Endothelial cell (in vitro differentiated cells): ENCODE results near the gene SCYGR1. TPM values are rescaled to one million over a fixed set of nuclear protein-coding genes. Genes with fewer than 3 reads are reported as not detected.

Source experiments
- DNase-seq: peaks from one replicate; pipeline ENCODE4 v3.0.0; 2021; ENCODE audit warnings: low spot score
- H3K27ac Mint-ChIP-seq: one replicate; pipeline ENCODE4 v1.8.0; 2021; ENCODE audit warnings: mixed read lengths, inconsistent platforms; ENCODE audit not compliant: unreplicated experiment
- H3K27me3 Mint-ChIP-seq: one replicate; pipeline ENCODE4 v1.8.0; 2021; ENCODE audit warnings: mild to moderate bottlenecking, moderate library complexity, mixed read lengths, inconsistent platforms; ENCODE audit not compliant: unreplicated experiment
- H3K36me3 Mint-ChIP-seq: one replicate; pipeline ENCODE4 v1.8.0; 2021; ENCODE audit warnings: mild to moderate bottlenecking, low read depth, mixed read lengths, inconsistent platforms; ENCODE audit not compliant: unreplicated experiment
- H3K4me1 Mint-ChIP-seq: one replicate; pipeline ENCODE4 v1.8.0; 2021; ENCODE audit warnings: mild to moderate bottlenecking, mixed read lengths, inconsistent platforms; ENCODE audit not compliant: unreplicated experiment
- H3K4me3 Mint-ChIP-seq: one replicate; pipeline ENCODE4 v1.8.0; 2021; ENCODE audit warnings: mild to moderate bottlenecking, mixed read lengths, inconsistent platforms; ENCODE audit not compliant: unreplicated experiment
- H3K9me3 Mint-ChIP-seq: one replicate; pipeline ENCODE4 v1.8.0; 2021; ENCODE audit warnings: mixed read lengths, inconsistent platforms; ENCODE audit not compliant: unreplicated experiment
- total RNA-seq: library from RNA; stranded (reverse); fragmentation: NEBNext Ultra II Directional; extraction: Animal tissue kit (Norgen Biotek cat#: 25700); gene quantifications from one replicate; pipeline ENCODE4 v1.2.1, GENCODE V29; 2021; ENCODE audit not compliant: unreplicated experiment
- TF ChIP-seq, protein P1 (sequence below): fragments of 200-600 bp; sonication (generic); IDR thresholded peaks from one replicate; pipeline ENCODE4 v1.5.0; 2021; ENCODE audit warnings: antibody characterized with exemption; ENCODE audit not compliant: unreplicated experiment

The SCYGR1 gene
- total RNA-seq, 1 donor from 2014 or later, result not detected

GRCh38 chr2:227423656-227424499, 36.1 kb upstream of the SCYGR1 start:
- no peaks in the 10 kb centered on the region for H3K36me3 Mint-ChIP-seq
- no peak overlapping the region for H3K27ac Mint-ChIP-seq
- H3K9me3 Mint-ChIP-seq, result no peaks in the 10 kb centered on the region
- peaks cover 5% of the 10 kb centered on the region for H3K27me3 Mint-ChIP-seq
- TF ChIP-seq, protein P1, sequence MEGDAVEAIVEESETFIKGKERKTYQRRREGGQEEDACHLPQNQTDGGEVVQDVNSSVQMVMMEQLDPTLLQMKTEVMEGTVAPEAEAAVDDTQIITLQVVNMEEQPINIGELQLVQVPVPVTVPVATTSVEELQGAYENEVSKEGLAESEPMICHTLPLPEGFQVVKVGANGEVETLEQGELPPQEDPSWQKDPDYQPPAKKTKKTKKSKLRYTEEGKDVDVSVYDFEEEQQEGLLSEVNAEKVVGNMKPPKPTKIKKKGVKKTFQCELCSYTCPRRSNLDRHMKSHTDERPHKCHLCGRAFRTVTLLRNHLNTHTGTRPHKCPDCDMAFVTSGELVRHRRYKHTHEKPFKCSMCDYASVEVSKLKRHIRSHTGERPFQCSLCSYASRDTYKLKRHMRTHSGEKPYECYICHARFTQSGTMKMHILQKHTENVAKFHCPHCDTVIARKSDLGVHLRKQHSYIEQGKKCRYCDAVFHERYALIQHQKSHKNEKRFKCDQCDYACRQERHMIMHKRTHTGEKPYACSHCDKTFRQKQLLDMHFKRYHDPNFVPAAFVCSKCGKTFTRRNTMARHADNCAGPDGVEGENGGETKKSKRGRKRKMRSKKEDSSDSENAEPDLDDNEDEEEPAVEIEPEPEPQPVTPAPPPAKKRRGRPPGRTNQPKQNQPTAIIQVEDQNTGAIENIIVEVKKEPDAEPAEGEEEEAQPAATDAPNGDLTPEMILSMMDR, result no peak
- no peaks in the 10 kb centered on the region for H3K4me1 Mint-ChIP-seq
- no peak for DNase-seq
- H3K4me3 Mint-ChIP-seq, result no peak overlapping the region

DNA sequence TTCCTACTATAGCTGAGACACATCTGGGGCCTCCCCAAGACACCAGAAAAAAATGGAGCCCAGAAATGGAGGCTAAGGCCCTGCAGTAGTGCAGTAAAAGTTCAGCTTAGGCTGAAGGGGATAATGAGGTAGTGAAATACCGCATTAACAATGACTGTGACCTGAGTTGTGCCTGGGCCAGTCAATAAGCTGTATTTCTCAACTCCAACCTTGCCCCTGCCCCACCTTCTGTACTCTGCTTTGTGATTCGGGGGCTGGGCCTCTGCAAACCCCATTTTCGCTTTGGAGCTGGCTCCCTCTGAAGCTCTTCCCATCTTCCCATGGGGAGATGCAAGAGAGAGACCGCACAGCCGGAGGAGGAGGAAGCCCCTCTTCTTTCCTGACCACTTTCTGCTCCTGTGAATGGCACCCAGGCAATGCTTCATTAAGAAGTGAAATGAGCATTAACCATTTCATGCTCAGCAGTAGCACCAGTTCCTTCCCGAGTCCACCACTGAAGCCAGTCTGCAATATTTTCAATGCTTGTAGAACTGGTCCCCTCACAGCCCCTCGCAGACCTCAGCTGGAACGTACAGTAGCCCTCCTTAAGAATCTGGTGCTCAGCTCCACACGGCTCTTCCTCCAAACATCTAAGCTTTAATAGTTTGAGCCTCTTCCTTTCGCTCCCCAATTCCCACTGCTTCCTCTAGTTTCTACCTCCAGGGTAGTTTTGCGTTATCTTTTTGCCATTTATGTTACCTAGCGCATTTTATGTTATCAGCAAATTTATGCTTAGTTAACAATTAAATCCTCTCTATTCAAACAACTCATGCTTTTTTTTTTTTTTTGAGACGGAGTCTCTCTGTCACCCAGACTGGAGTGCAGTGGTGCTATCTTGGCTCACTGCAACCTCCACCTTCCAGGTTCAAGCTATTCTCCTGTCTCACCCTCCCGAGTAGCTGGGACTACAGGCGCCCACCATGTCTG, 32.6 kb upstream of the SCYGR1 start:
- Mint-ChIP-seq H3K9me3 (no peaks in the 10 kb centered on the region), H3K4me1 (no peaks in the 10 kb centered on the region), H3K4me3 (no peak overlapping the region), H3K36me3 (no peaks in the 10 kb centered on the region), H3K27ac (no peak overlapping the region), H3K27me3 (peaks cover 5% of the 10 kb centered on the region)
- no peak for DNase-seq
- TF ChIP-seq, protein P1, result no peak

DNA sequence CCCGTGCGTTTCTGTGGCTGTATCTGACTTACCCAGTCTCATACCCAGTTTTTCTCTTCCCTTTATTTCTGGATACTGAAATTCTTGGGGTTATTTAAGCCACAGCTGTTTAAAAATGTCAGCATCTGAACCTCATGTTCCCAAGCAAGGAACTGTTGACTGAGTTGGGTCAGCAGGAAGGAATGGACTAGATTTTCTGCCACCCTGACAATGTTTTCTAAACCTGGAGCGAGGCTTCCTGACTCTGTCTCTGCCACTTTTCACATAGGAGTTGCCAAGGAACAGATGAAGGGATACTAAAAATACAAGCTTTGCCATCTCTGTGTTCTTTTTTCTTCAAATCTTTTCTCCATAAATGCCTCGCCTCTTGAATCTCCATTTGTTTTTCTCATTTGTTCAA, 29.0 kb upstream of the SCYGR1 start:
- Mint-ChIP-seq H3K27ac (no peak overlapping the region), H3K36me3 (no peaks in the 10 kb centered on the region), H3K4me3 (no peak overlapping the region), H3K27me3 (peaks cover 4% of the 10 kb centered on the region), H3K9me3 (no peaks in the 10 kb centered on the region), H3K4me1 (no peaks in the 10 kb centered on the region)
- TF ChIP-seq, protein P1, result no peak
- DNase-seq, result no peak

GRCh38 chr2:227415538-227416424, 28.0 kb upstream of the SCYGR1 start:
- H3K4me3 Mint-ChIP-seq, result no peak overlapping the region
- H3K4me1 Mint-ChIP-seq, result no peaks in the 10 kb centered on the region
- H3K9me3 Mint-ChIP-seq, result no peaks in the 10 kb centered on the region
- DNase-seq, result no peak
- no peak overlapping the region for H3K27ac Mint-ChIP-seq
- peaks cover 4% of the 10 kb centered on the region for H3K27me3 Mint-ChIP-seq
- no peaks in the 10 kb centered on the region for H3K36me3 Mint-ChIP-seq
- TF ChIP-seq, protein P1, result no peak
